ENCODE results near the gene ZDHHC13. TPM values are rescaled to one million over a fixed set of nuclear protein-coding genes. Genes with fewer than 3 reads are reported as not detected.

ZDHHC13 gene
- total and polyA plus RNA-seq, 10 of the 15 experiments (the other 5 are each of a cell fraction or from before 2014, with no cell fraction given): 8.5 to 34.2 (median 20.4) TPM

DNA sequence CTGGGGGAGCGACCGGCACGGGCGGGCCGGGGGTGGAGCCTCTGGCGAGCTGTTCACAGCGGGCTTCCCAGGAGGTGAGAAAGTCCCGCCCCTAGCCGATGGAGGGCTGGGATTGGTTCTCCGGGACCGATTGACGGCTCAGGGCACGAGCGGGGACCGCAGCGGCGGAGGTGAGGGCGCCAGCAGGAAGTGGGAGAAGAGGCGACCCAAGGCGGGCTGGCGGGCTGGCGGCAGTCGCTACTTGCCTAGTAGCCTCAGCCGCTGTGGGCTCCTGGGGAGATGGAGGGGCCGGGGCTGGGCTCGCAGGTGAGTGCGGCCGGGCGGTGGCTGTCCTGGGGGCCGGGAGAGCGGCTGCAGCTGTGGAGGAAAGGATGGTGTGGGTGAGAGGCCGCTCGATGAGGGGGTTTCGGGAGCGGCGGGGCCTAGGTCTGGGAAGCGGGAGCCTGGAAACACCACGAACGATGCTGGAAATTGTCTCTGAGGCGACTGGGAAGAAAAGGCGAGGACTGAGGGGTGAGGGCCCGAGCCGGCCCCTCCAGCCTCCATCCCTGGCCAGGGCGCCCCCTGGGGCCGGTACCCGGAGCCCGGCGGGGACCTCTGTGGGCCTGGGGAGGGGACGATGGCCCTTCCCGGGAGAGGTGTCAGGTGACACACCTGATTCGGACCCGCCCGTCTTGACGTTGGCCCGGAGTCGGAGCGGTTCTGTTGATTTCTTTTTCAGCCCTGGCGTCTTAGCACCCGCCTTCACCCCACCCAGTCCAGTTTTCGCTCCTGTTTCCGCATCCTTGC, at the start of gene ZDHHC13 (continued):
- TF ChIP-seq ZBTB11 (CRISPR knock-in tag; IDR thresholded peaks at IDR 0.05) (no peak), TBL1XR1 (IDR thresholded peaks at IDR 0.05; ENCODE audit: low read depth, low read length) (no peak), IRF4 (IDR thresholded peaks at IDR 0.05; ENCODE audit: low read depth, low read length) (peak; percentile 30; the same call in 1 of the 2 replicates), SP1 (IDR thresholded peaks at IDR 0.05; ENCODE audit: low read depth, low read length) (peak; percentile 95), NBN (IDR thresholded peaks at IDR 0.05) (peak; percentile 37; the same call in 1 of the 2 replicates), KDM1A (IDR thresholded peaks at IDR 0.05; ENCODE audit: borderline replicate concordance) (no peak), LARP7 (IDR thresholded peaks at IDR 0.05) (peak; percentile 77; the same call in 1 of the 2 replicates), KLF5 (IDR thresholded peaks at IDR 0.05; ENCODE audit: partially characterized antibody) (no peak), SUPT20H (IDR thresholded peaks at IDR 0.05; ENCODE audit: borderline replicate concordance, control insufficient read depth, low read depth, low read length) (no peak), POLR2AphosphoS2 (IDR thresholded peaks at IDR 0.05; ENCODE audit: low read depth, low read length) (0 out of 2 replicates have a peak, but pooled peaks have one; percentile 48), PBX3 (IDR thresholded peaks at IDR 0.05; ENCODE audit: insufficient replicate concordance, low read depth, low read length) (peak; percentile 97), RFX5 (IDR thresholded peaks at IDR 0.05; ENCODE audit: low read depth, low read length) (no peak), MTA2 (IDR thresholded peaks at IDR 0.05; ENCODE audit: low read depth) (0 out of 2 replicates have a peak, but pooled peaks have one; percentile 11), CHD2 (IDR thresholded peaks at IDR 0.05; ENCODE audit: borderline replicate concordance, low read depth, low read length) (peak; percentile 88), HDGF (IDR thresholded peaks at IDR 0.05) (peak; percentile 80; the same call in 1 of the 2 replicates), MEF2A (IDR thresholded peaks at IDR 0.05; ENCODE audit: insufficient read depth, low read depth, low read length) (no peak), FOS (IDR thresholded peaks at IDR 0.05; ENCODE audit: borderline replicate concordance, extremely low read depth, insufficient read length) (no peak), EGR1 (IDR thresholded peaks at IDR 0.05; ENCODE audit: borderline replicate concordance in 1 of 2, low read depth in 2 of 2, low read length in 2 of 2) (0 out of 3 replicates have a peak, but pooled peaks of 1 of the 2 experiments have one; percentile 17), MYB (IDR thresholded peaks at IDR 0.05; ENCODE audit: borderline replicate concordance, low read depth, low read length) (no peak), ASH2L (IDR thresholded peaks at IDR 0.05; ENCODE audit: borderline replicate concordance, low read depth) (no peak), RAD21 (IDR thresholded peaks at IDR 0.05; ENCODE audit: insufficient read depth, low read depth, low read length) (no peak)
- TF ChIP-seq, protein P1, sequence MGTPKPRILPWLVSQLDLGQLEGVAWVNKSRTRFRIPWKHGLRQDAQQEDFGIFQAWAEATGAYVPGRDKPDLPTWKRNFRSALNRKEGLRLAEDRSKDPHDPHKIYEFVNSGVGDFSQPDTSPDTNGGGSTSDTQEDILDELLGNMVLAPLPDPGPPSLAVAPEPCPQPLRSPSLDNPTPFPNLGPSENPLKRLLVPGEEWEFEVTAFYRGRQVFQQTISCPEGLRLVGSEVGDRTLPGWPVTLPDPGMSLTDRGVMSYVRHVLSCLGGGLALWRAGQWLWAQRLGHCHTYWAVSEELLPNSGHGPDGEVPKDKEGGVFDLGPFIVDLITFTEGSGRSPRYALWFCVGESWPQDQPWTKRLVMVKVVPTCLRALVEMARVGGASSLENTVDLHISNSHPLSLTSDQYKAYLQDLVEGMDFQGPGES (IDR thresholded peaks at IDR 0.05): peak; percentile 79
- TF ChIP-seq, protein P2, sequence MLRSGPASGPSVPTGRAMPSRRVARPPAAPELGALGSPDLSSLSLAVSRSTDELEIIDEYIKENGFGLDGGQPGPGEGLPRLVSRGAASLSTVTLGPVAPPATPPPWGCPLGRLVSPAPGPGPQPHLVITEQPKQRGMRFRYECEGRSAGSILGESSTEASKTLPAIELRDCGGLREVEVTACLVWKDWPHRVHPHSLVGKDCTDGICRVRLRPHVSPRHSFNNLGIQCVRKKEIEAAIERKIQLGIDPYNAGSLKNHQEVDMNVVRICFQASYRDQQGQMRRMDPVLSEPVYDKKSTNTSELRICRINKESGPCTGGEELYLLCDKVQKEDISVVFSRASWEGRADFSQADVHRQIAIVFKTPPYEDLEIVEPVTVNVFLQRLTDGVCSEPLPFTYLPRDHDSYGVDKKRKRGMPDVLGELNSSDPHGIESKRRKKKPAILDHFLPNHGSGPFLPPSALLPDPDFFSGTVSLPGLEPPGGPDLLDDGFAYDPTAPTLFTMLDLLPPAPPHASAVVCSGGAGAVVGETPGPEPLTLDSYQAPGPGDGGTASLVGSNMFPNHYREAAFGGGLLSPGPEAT (IDR thresholded peaks at IDR 0.05; ENCODE audit: low read depth): no peak
